Central memory CD4-positive, alpha-beta T cell (primary cell): ENCODE data around the gene FAIM.
"Not testable (repeated sequence)": the region's sequence is repeated elsewhere in the genome, so short reads cannot be mapped to it uniquely, and the experiment has no call there.

Source experiments
- DNase-seq: peaks from one replicate; pipeline ENCODE4 v3.0.0; 2022

FAIM gene

GRCh38 chr3:138604106-138604595 is 4.4 kb upstream of the FAIM start:
- not testable (repeated sequence) for DNase-seq

DNA sequence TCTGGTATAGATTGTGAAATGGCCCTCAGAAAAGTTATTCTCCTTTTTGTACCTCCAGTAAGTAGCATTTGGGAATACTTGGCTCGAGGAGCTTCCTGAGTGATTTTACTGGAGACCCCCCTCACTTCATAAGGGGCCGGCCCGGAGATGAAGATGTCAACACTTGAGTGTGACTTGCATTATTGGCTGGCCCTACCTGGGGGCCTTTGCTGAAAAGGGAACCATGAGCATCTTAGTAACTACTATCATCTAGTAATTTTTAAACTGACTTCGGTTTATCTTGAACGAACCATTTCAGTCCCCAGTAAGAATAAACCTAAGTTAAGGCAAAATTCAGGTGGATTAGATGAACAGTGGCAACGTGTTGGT is 1.3 kb downstream of the FAIM start:
- no peak for DNase-seq

GRCh38 chr3:138615462-138615861 is 6.9 kb downstream of the FAIM start:
- DNase-seq, result no peak

DNA sequence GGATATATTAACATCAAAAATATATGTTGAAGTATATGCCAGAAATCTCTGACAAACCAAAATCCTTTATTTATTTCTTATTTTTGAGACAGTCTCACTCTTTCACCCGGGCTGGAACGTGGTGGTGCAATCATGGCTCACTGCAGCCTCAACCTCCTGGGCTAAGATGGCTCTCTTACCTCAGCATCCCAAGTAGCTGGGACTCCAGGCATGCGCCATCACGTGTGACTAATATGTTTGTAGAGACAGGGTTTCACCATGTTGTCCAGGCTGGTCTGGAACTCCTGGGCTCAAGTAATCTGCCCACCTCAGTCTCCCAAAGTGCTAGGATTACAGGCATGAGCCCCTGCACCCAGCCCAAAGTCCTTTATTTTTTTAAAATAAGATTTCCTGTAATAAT is 11.9 kb downstream of the FAIM start:
- no peak for DNase-seq

GRCh38 chr3:138624518-138624917 is 15.9 kb downstream of the FAIM start:
- DNase-seq, result no peak

GRCh38 chr3:138625707-138626365 is 17.3 kb downstream of the FAIM start:
- no peak for DNase-seq

DNA sequence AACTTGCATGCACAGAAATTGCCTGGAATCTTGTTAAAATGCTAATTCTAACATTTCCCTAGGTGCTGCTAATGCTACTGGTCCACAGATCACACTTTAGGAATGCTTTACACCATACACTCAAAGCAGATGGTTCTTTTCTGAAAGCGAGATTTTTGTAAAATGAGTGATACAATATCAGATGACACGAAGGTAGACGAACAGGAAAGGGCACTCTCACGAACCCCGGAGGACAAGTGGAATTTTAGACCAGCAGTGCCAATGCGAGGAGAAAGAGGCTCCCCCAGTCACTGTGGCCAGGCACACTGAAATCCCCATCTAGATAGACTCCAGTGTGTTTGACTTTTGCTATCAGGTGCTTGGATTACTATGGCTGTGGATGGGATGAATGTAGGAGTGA is 21.0 kb downstream of the FAIM start:
- no peak for DNase-seq

DNA sequence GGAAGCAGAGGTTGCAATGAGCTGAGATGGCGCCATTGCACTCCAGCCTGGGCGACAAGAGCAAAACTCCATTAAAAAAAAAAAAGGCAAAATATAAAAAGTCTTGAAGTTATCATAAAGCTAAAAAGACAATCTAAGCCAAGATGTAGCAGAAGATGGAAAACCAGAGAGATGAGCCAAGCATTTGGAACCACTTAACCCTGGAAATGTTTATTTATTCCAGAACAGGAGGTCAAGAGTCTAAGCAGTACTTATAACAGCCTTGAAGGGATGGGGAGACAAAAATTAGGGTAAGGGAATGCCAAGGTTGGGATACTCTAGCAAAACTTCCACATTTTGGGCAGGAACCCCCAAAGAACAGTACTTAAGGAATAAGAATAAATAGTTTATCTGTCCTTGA is 30.1 kb downstream of the FAIM start:
- no peak for DNase-seq

DNA sequence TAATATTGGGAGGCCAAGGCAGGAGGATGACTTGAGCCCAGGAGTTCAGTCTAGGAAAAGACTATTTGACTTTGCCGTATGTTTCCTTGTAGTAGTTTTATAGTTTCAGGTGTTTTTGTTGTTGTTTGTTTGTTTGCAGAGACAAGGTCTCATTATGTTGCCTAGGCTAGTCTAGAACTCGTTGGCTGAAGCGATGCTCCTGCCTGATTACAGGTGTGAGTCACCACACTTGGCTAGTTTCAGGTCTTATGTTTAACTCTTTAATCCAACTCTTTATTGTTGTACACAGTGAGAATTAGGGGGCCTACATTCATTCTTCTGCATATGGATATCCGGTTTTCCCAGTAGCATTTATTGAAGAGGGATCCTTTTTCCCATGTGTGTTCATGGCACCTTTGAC is 32.0 kb downstream of the FAIM start:
- no peak for DNase-seq

- DNase-seq, result no peak
Observed at GRCh38 chr3:138642226-138642926, 33.8 kb downstream of the FAIM start.

- DNase-seq, result no peak
Observed at GRCh38 chr3:138642927-138643253, 34.3 kb downstream of the FAIM start.

DNA sequence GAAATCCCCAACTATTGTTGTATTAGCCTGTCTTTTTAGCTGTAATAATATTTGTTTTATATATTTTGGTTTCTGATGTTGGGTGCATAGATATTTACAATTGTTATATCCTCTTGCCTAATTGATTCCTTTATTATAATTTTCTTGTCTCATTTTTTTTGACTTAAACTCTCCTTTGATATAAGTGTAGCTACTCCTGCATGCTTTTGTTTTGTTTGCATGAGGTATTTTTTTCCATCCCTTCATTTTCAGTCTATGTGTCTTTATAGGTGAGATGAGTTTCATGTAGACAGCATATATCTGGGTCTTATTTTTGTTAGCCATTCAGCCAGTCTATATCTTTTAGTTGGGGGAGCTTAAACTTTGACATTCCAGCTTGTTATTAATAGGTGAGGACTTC is 37.4 kb downstream of the FAIM start:
- no peak for DNase-seq

GRCh38 chr3:138646513-138646912 is 37.9 kb downstream of the FAIM start:
- DNase-seq, result no peak

DNA sequence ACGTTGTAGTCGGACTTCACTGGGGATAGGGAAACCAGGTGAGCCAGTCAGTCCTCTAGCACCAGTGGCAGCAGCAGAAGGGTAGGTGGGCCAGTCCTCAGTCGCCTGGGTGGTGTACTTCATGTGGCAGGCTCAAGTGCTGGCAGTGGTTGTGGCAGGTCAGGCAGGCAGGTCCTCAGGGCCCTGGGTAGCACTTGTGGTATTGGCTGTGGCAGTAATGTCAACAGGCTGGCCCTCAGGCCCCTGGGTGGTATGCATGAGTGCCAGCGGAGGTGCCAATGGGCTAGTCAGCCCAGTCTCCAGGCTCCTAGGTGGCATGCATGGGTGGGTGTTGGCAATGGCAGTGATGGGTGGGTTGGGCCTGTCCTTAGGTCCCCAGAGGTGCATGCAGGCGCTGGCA is 40.6 kb downstream of the FAIM start:
- no peak for DNase-seq

DNA sequence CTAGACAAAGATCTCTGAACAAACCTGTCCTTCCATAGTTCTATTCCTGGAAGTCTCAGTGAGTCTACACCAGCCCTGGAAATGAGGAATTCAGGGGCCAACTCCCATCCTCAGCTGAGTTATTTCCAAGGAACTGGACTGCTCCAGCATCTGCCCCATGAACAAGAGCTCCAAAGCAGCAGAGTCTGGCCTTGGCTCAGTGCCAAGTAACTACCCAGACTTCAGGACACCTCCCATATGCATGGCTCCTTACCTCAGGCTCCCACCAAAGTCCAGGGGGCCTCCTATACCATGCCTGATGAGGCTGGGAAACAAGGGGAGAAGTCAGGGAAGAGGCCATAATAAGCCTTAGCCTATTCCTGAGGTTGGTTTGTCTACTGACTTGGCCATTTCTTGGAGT is 45.0 kb downstream of the FAIM start:
- DNase-seq, result no peak

DNA sequence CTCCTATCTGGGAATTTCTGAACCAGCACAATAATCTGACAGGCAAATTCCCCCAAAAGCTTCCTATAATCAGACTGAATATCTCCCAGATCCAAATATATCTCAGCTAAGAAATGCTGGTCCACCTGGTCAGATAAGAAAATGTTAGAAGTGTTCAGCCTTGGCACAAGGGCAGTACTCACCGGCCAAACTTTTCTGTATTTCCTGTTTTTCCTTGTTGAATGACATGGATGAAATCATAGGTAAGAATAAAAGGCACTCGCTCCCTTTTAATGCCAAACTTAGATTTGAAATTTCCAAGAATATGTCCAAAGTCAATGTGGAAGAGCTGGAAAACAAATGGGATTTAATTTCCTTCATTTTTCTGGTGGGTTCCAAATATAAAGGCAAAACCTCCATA is 48.9 kb downstream of the FAIM start:
- no peak for DNase-seq

DNA sequence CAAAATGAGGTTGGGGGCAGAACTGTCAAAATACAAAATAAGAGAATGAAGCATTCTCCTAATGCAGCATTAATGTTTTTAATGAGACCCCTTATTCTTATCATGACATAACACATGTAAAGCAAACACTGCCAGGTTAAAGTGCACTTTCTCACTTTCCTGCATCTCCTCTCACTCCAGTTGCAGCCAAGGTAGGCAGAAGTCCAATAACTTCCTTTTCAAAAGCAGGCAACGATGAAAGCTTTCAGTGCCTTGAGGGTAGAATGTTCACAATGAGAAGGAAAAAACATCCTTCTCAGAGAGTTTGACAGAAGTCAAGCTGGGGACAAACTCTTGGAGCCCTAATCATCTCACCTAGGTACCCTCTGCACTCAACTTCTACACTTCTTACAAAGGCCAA is 59.5 kb downstream of the FAIM start:
- no peak for DNase-seq

GRCh38 chr3:138670407-138670806 is 61.8 kb downstream of the FAIM start:
- no peak for DNase-seq

DNA sequence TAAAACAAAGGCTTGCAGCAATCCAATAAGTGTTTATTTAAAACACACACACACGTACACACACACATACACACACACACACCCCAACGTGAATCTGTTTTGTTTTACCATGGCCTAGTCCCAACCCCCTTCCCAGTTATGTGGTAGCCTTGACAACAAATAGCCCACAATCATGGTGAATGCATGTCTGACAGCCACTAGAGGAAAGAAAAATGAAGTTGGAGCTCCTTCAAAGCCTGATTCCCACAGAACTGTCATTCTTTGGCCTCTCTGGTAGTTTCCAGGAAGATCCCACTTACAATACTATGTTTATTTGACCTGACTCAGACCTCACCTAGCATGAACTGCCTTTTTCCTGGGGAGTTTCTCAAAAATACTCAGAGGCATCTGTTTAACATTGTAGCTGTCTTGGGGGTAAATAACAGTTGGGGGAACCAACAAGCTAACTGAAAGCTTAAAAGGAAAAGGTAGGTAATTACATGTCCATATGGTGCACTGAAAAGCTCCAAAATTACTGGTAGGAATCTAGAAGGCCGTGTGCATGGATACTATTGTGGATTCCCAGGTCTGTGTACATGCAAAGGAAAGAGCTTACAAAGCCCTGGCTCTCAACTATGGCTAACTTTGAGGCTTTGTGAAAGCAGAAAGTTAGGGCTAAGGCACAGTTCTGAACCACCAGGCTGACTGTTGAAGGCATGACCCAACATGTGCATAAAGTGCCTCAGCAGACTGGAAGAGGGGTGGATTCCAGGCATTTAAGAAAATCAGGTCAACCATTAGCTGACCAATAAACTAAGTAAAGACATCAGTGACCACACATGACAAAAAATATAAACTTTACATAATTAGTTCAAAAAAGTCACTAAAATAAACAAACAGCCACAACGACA is 65.3 kb downstream of the FAIM start:
- DNase-seq, result no peak

GRCh38 chr3:138675393-138675792 is 66.8 kb downstream of the FAIM start:
- no peak for DNase-seq

- no peak for DNase-seq
Observed at GRCh38 chr3:138678086-138678485, 69.5 kb downstream of the FAIM start.

DNA sequence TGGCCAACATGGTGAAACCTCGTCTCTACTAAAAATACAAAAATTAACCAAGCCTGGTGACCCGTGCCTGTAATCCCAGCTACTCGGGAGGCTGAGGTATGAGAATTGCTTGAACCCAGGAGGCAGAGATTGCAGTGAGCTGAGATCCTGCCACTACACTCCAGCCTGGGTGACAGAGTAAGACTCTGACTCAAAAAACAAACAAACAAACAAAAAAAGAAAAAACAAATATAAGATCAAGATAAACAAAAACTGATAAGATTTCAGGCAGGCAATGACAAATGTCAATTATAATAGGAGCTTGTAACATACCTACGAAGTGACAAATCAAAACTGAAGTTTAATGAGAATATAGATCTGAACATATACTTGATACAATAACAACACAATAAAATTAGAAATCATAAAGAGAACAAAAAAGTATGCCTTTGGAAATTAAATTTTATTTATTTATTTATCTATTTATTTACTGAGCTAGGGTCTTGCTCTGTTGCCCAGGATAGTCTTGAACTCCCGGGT is 70.4 kb downstream of the FAIM start:
- DNase-seq, result no peak

DNA sequence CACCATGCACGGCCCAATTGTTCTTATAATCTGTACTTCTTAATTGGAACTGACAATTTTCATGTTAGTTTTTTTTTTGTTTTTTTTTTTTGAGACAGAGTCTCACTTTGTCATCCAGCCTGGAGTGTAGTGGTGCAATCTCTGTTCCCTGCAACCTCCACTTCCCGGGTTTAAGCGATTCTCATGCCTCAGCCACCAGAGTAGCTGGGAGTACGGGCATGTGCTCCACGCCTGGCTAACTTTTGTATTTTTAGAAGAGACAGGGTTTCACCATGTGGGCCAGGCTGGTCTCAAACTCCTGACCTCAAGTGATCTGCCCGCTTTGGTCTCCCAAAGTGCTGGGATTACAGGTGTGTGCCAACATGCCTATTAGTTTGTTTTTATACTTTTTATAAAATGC is 72.4 kb downstream of the FAIM start:
- not testable (repeated sequence) for DNase-seq
